ENCODE results near the gene RINT1. TPM values are rescaled to one million over a fixed set of nuclear protein-coding genes. Genes with fewer than 3 reads are reported as not detected.

Gene RINT1
- total and polyA plus RNA-seq, 3 experiments from 2014 or later = 15.1 to 29.6 (median 28.4) TPM

Other genes starting within 250 kb of the RINT1 start
- 10 to 100 TPM; 40.8 to 41.3 TPM for gene SRPK2, start 143.3 kb upstream of the RINT1 start, total RNA-seq
- 59.5 TPM for gene SRPK2, start 143.3 kb upstream of the RINT1 start, polyA plus RNA-seq
- 10 to 100 TPM; 30.4 to 31.6 TPM for gene PUS7, start 9.9 kb upstream of the RINT1 start, total RNA-seq
- 5.2 TPM for gene PUS7, start 9.9 kb upstream of the RINT1 start, polyA plus RNA-seq
- not detected for gene EFCAB10, start 49.3 kb downstream of the RINT1 start, total RNA-seq
- not detected for gene EFCAB10, start 49.3 kb downstream of the RINT1 start, polyA plus RNA-seq